HepG2 (cell line): ENCODE data around the gene C9. TPM values are rescaled to one million over a fixed set of nuclear protein-coding genes. Genes with fewer than 3 reads are reported as not detected.

Experiments used
- ATAC-seq: fragments of 200-7000 bp; cut with Tn5 transposase; 3 replicates; pipeline ENCODE4 v1.9.1; 2020; ENCODE audit warnings: mild to moderate bottlenecking, moderate library complexity
- BruUV-seq: library from RNA; stranded (reverse); fragments of 400-500 nt; replicated peaks from 2 replicates; lab custom pipeline; 2021; lab: Mats Ljungman, UMichigan
- CTCF ChIA-PET: fragments of 300-600 bp; formaldehyde crosslinking; extraction: SDS; loops from one replicate; lab custom pipeline; 2021; ENCODE audit warnings: low total read pairs, inconsistent platforms, low intra/inter-chr PET ratio; lab: Yijun Ruan, JAX
- POLR2A ChIA-PET: fragments of 350-600 bp; sonication (Branson Sonifier 250); formaldehyde crosslinking; loops from one replicate; lab custom pipeline; 2020; ENCODE audit warnings: antibody characterized with exemption, inconsistent platforms; lab: Yijun Ruan, JAX
- DNase-seq: peaks from one replicate; pipeline ENCODE4 v3.0.0-alpha.2; 2015; ENCODE audit warnings: low spot score
- FAIRE-seq: peaks from 3 replicates; lab custom pipeline; 2011; peaks lifted over from hg19 to GRCh38; lab: Jason Lieb, UNC
- H2AFZ ChIP-seq: one replicate; pipeline ENCODE4 v1.6.1; 2011; ENCODE audit warnings: low read length, inconsistent platforms
- H3K27ac ChIP-seq: fragments of 300-600 bp; 3 replicates; pipeline ENCODE4 v1.8.0; 2011; ENCODE audit warnings: mixed run types, mild to moderate bottlenecking, mixed read lengths, low read length, inconsistent platforms; ENCODE audit not compliant: insufficient read depth; ENCODE audit errors: extremely low read length
- H3K27me3 ChIP-seq, 2 experiments: fragments of 200-600 bp in 1 of 2; 2 replicates in 1 of 2; 3 replicates in 1 of 2; pipeline versions ENCODE4 v1.6.0 to v1.8.0; 2011; ENCODE audit warnings: low read length in 2 of 2, mild to moderate bottlenecking in 2 of 2, moderate library complexity in 2 of 2, inconsistent platforms in 1 of 2; ENCODE audit not compliant: insufficient read depth in 2 of 2, control insufficient read depth in 1 of 2
- H3K36me3 ChIP-seq, 2 experiments: fragments of 200-600 bp in 1 of 2; replicated peaks in 1 of 2; 2 replicates in 1 of 2; 3 replicates in 1 of 2; pipeline versions ENCODE4 v1.5.1 to v1.8.0; 2011; ENCODE audit warnings: low read length in 2 of 2, inconsistent platforms in 1 of 2; ENCODE audit not compliant: insufficient read depth in 2 of 2, control insufficient read depth in 1 of 2
- H3K4me1 ChIP-seq: 2 replicates; pipeline ENCODE4 v1.5.1; 2012; ENCODE audit warnings: low read length, inconsistent platforms; ENCODE audit not compliant: insufficient read depth
- H3K4me2 ChIP-seq: 2 replicates; pipeline ENCODE4 v1.6.0; 2011; ENCODE audit warnings: low read depth, low read length, inconsistent platforms
- H3K4me3 ChIP-seq, 3 experiments: fragments of 200-600 bp in 1 of 3; sonication (generic), shearing (Covaris generic) in 1 of 3; replicated peaks in 1 of 3; 2 replicates each; pipeline ENCODE4 v1.5.1; 2011 to 2016; ENCODE audit warnings: low read length in 3 of 3, inconsistent platforms in 2 of 3, low read depth in 2 of 3, mild to moderate bottlenecking in 2 of 3, control low read depth in 1 of 3, mixed read lengths in 1 of 3; ENCODE audit not compliant: insufficient read depth in 1 of 3
- H3K79me2 ChIP-seq: one replicate; pipeline ENCODE4 v1.6.1; 2011; ENCODE audit warnings: low read length, inconsistent platforms; ENCODE audit not compliant: insufficient read depth
- H3K9ac ChIP-seq: 2 replicates; pipeline ENCODE4 v1.6.0; 2011; ENCODE audit warnings: mild to moderate bottlenecking, low read depth, low read length, inconsistent platforms; ENCODE audit not compliant: insufficient read depth
- H3K9me3 ChIP-seq: 2 replicates; pipeline ENCODE4 v1.5.1; 2012; ENCODE audit warnings: mild to moderate bottlenecking, low read length
- H4K20me1 ChIP-seq: 2 replicates; pipeline ENCODE4 v1.6.0; 2011; ENCODE audit warnings: inconsistent platforms, mild to moderate bottlenecking, low read length, moderate library complexity; ENCODE audit not compliant: insufficient read depth
- HNF4A ChIP-seq: sonication (generic); formaldehyde crosslinking; IDR thresholded peaks from 2 replicates; pipeline ENCODE4 v1.4.0; 2020; ENCODE audit warnings: missing genetic modification reagents
- HNF4G ChIP-seq, 2 experiments: sonication (generic) in 1 of 2; formaldehyde crosslinking in 1 of 2; IDR thresholded peaks; 2 replicates each; pipeline versions ENCODE4 v1.4.0 to v1.6.1; 2011 to 2020; ENCODE audit warnings: borderline replicate concordance in 2 of 2, low read depth in 2 of 2, mild to moderate bottlenecking in 2 of 2, low read length in 1 of 2, missing genetic modification reagents in 1 of 2, moderate library complexity in 1 of 2
- MED8 ChIP-seq: sonication (generic); formaldehyde crosslinking; IDR thresholded peaks from 2 replicates; pipeline ENCODE4 v1.8.1; 2023; ENCODE audit warnings: mild to moderate bottlenecking, missing genetic modification reagents; ENCODE audit not compliant: insufficient replicate concordance
- RFX3 ChIP-seq: IDR thresholded peaks from 2 replicates; pipeline ENCODE4 v1.6.1; 2016; ENCODE audit warnings: missing biosample characterization, missing genetic modification reagents
- ZNF224 ChIP-seq: sonication (generic); formaldehyde crosslinking; IDR thresholded peaks from 2 replicates; pipeline ENCODE4 v1.5.0; 2020; ENCODE audit warnings: mild to moderate bottlenecking, missing genetic modification reagents
- ZNF225 ChIP-seq: sonication (generic); formaldehyde crosslinking; IDR thresholded peaks from 2 replicates; pipeline ENCODE4 v1.4.0; 2020; ENCODE audit warnings: mild to moderate bottlenecking, missing genetic modification reagents
- ZNF777 ChIP-seq: sonication (generic); formaldehyde crosslinking; IDR thresholded peaks from 2 replicates; pipeline ENCODE4 v1.4.0; 2020; ENCODE audit warnings: missing genetic modification reagents
- ZNF780A ChIP-seq: sonication (generic); formaldehyde crosslinking; IDR thresholded peaks from 2 replicates; pipeline ENCODE4 v1.8.0; 2022; ENCODE audit warnings: mild to moderate bottlenecking, missing genetic modification reagents, moderate library complexity
- WGBS: methylation state at CpG from one replicate; pipeline ENCODE4 v1.1.6; 2017; ENCODE audit warnings: low lambda C conversion rate; 5-methylcytosine and 5-hydroxymethylcytosine counted together
- in situ Hi-C: cut with HindIII; loops from 2 replicates; pipeline ENCODE4 v1.10.0; 2017; ENCODE audit warnings: low pct_unique_long_range_greater_than_20kb; ENCODE audit not compliant: extremely low pct_ligation_motif_present
- intact Hi-C: fragments of 100-400 bp; cut with micrococcal nuclease; formaldehyde crosslinking; loops from one replicate; pipeline ENCODE4 v1.10.0; 2022; ENCODE audit not compliant: unreplicated experiment
- polyA plus RNA-seq, 8 experiments: library from polyadenylated mRNA; depleted of rRNA in 3 of 8; stranded (reverse) in 7 of 8; unstranded in 1 of 8; fragments of >200 nt; fragmentation: Illumina TruSeq in 4 of 8; extraction: Trizol in 4 of 8; gene quantifications; 2 replicates each; pipeline versions ENCODE4 v1.2.1 to v1.2.3, GENCODE V29; 2011 to 2016; ENCODE audit warnings: low read depth in 4 of 8, missing spikeins in 1 of 8, mixed read lengths in 1 of 8; ENCODE audit not compliant: insufficient read depth in 1 of 8
- total RNA-seq, 5 experiments: library from RNA; depleted of rRNA; stranded (reverse); fragments of >200 nt; fragmentation: Illumina TruSeq; extraction: Trizol; gene quantifications; 2 replicates each; pipeline ENCODE4 v1.2.3, GENCODE V29; 2016; ENCODE audit warnings: low read depth in 1 of 5
- TF ChIP-seq, protein P1 (sequence below): sonication (generic); formaldehyde crosslinking; IDR thresholded peaks from 2 replicates; pipeline ENCODE4 v1.4.0; 2020; ENCODE audit warnings: missing genetic modification reagents
- TF ChIP-seq, protein P2 (sequence below): sonication (generic); formaldehyde crosslinking; IDR thresholded peaks from 2 replicates; pipeline ENCODE4 v1.8.0; 2022; ENCODE audit warnings: missing genetic modification reagents, mild to moderate bottlenecking, borderline replicate concordance
- TF ChIP-seq, protein P3 (sequence below): IDR thresholded peaks from 2 replicates; pipeline ENCODE4 v1.6.1; 2016; ENCODE audit warnings: low read depth

Gene C9
- total and polyA plus RNA-seq, 2 of the 13 experiments (the other 11 are each of a cell fraction or from before 2014, with no cell fraction given), result not detected

DNA sequence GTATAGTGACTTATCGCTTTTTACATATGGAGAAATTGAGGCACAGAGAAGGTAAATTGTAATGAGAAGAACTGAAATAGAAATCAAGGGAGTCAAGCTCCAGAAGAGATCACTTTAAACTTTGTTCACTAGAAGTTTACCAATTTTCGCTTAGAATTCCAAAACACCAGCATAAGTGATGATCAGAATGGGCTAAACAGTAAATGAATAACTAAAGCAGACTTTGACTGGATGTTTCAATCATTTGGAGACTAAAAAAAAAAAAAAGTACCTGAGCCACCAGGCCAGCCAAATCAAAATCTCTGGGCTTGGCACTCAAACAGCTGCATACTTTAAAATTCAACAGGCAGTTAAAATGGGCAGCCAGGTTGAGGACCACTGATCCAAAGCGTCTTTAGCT is 106.7 kb downstream of the C9 start:
- 15% methylated on average over 3 of the region's 3 CpGs for whole genome bisulfite sequencing
- H3K79me2 ChIP-seq, result no peaks in the 10 kb centered on the region
- no TSS peak for BruUV-seq
- H3K4me3 ChIP-seq, result no peak overlapping the region; a peak in 1 of 6 replicates
- H3K4me2 ChIP-seq, result peak overlapping the region; percentile 48
- CTCF ChIA-PET, result no interaction called here
- no peak for FAIRE-seq
- no peak overlapping the region for H3K27ac ChIP-seq
- ATAC-seq, result peak; percentile 66
- in situ Hi-C loops (no loop called here), intact Hi-C loops (no loop called here)
- no peaks in the 10 kb centered on the region for H3K36me3 ChIP-seq
- no peak overlapping the region for H3K9ac ChIP-seq
- peaks cover 24% of the 10 kb centered on the region for H3K4me1 ChIP-seq
- H3K27me3 ChIP-seq, result no peaks in the 10 kb centered on the region; a peak in 1 of 5 replicates
- no peaks in the 10 kb centered on the region for H3K9me3 ChIP-seq
- H2AFZ ChIP-seq, result no peak overlapping the region
- TF ChIP-seq ZNF780A (CRISPR knock-in tag) (no peak), RFX3 (CRISPR knock-in tag) (no peak), HNF4A (CRISPR knock-in tag) (0 out of 2 replicates have a peak, but pooled peaks have one; percentile 22), ZNF224 (CRISPR knock-in tag) (no peak), ZNF225 (CRISPR knock-in tag) (no peak), MED8 (CRISPR knock-in tag) (no peak), HNF4G (IDR thresholded peaks at IDR 0.05; ENCODE audit: borderline replicate concordance, low read depth, low read length) (0 out of 2 replicates have a peak, but pooled peaks have one; percentile 41), HNF4G (CRISPR knock-in tag; IDR thresholded peaks at IDR 0.05; ENCODE audit: borderline replicate concordance, low read depth) (no peak), ZNF777 (CRISPR knock-in tag) (no peak)
- TF ChIP-seq, protein P1, sequence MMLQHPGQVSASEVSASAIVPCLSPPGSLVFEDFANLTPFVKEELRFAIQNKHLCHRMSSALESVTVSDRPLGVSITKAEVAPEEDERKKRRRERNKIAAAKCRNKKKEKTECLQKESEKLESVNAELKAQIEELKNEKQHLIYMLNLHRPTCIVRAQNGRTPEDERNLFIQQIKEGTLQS (CRISPR knock-in tag), result no peak
- TF ChIP-seq, protein P2, sequence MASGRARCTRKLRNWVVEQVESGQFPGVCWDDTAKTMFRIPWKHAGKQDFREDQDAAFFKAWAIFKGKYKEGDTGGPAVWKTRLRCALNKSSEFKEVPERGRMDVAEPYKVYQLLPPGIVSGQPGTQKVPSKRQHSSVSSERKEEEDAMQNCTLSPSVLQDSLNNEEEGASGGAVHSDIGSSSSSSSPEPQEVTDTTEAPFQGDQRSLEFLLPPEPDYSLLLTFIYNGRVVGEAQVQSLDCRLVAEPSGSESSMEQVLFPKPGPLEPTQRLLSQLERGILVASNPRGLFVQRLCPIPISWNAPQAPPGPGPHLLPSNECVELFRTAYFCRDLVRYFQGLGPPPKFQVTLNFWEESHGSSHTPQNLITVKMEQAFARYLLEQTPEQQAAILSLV (CRISPR knock-in tag), result no peak
- TF ChIP-seq, protein P3, sequence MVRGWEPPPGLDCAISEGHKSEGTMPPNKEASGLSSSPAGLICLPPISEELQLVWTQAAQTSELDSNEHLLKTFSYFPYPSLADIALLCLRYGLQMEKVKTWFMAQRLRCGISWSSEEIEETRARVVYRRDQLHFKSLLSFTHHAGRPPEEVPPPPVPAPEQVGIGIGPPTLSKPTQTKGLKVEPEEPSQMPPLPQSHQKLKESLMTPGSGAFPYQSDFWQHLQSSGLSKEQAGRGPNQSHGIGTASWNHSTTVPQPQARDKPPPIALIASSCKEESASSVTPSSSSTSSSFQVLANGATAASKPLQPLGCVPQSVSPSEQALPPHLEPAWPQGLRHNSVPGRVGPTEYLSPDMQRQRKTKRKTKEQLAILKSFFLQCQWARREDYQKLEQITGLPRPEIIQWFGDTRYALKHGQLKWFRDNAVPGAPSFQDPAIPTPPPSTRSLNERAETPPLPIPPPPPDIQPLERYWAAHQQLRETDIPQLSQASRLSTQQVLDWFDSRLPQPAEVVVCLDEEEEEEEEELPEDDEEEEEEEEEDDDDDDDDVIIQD, result no peak
- peak; percentile 27 for DNase-seq
- no peaks in the 10 kb centered on the region for H4K20me1 ChIP-seq
- POLR2A ChIA-PET, result no interaction called here
